Neural progenitor cell (in vitro differentiated cells): ENCODE results near the gene SCN10A. TPM values are rescaled to one million over a fixed set of nuclear protein-coding genes. Genes with fewer than 3 reads are reported as not detected.

Experiments used
- DNase-seq: peaks from one replicate; pipeline ENCODE4 v3.0.0-alpha.2; 2016; ENCODE audit warnings: low spot score
- H2AFZ ChIP-seq: fragments of 200-600 bp; sonication (generic); replicated peaks from 2 replicates; pipeline ENCODE4 v1.6.1; 2016; ENCODE audit warnings: antibody characterized with exemption
- H3F3A ChIP-seq: fragments of 200-600 bp; sonication (generic); 2 replicates; pipeline ENCODE4 v1.6.1; 2016; ENCODE audit warnings: antibody characterized with exemption, low read depth
- H3K27ac ChIP-seq: fragments of 200-600 bp; sonication (generic); 2 replicates; pipeline ENCODE4 v1.5.1; 2016; ENCODE audit warnings: mild to moderate bottlenecking
- H3K27me3 ChIP-seq: fragments of 200-600 bp; sonication (generic); 2 replicates; pipeline ENCODE4 v1.6.1; 2016; ENCODE audit warnings: mild to moderate bottlenecking, moderate library complexity
- H3K36me3 ChIP-seq: fragments of 200-600 bp; sonication (generic); 2 replicates; pipeline ENCODE4 v1.5.1; 2016
- H3K4me1 ChIP-seq: fragments of 200-600 bp; sonication (generic); 2 replicates; pipeline ENCODE4 v1.6.1; 2016; ENCODE audit warnings: mixed run types
- H3K4me2 ChIP-seq: fragments of 200-600 bp; sonication (generic); 2 replicates; pipeline ENCODE4 v1.6.1; 2016
- H3K4me3 ChIP-seq: fragments of 200-600 bp; sonication (generic); 2 replicates; pipeline ENCODE4 v1.5.1; 2016
- H3K79me2 ChIP-seq: fragments of 200-600 bp; sonication (generic); 2 replicates; pipeline ENCODE4 v1.6.1; 2016; ENCODE audit warnings: low read depth
- H3K9ac ChIP-seq: fragments of 200-600 bp; sonication (generic); 2 replicates; pipeline ENCODE4 v1.6.1; 2016
- H3K9me3 ChIP-seq: fragments of 200-600 bp; sonication (generic); 2 replicates; pipeline ENCODE4 v1.5.1; 2016; ENCODE audit warnings: low read depth
- H4K20me1 ChIP-seq: fragments of 200-600 bp; sonication (generic); 2 replicates; pipeline ENCODE4 v1.6.1; 2016; ENCODE audit warnings: low read depth
- H3K27ac Mint-ChIP-seq: 3 replicates; pipeline ENCODE4 v1.8.0; 2021; ENCODE audit warnings: mixed read lengths
- H3K27me3 Mint-ChIP-seq: 2 replicates; pipeline ENCODE4 v1.8.0; 2022; ENCODE audit warnings: low read depth, mild to moderate bottlenecking, inconsistent platforms, moderate library complexity, mixed read lengths; ENCODE audit not compliant: insufficient read depth
- H3K36me3 Mint-ChIP-seq: 3 replicates; pipeline ENCODE4 v1.8.0; 2021; ENCODE audit warnings: mixed read lengths
- H3K4me1 Mint-ChIP-seq: 3 replicates; pipeline ENCODE4 v1.8.0; 2021; ENCODE audit warnings: mixed read lengths
- H3K4me3 Mint-ChIP-seq: 3 replicates; pipeline ENCODE4 v1.8.0; 2021; ENCODE audit warnings: mild to moderate bottlenecking, moderate library complexity, mixed read lengths
- H3K9me3 Mint-ChIP-seq: 3 replicates; pipeline ENCODE4 v1.8.0; 2020; ENCODE audit warnings: mixed read lengths
- CTCF ChIP-seq: fragments of 200-600 bp; sonication (generic); IDR thresholded peaks from 2 replicates; pipeline ENCODE4 v1.5.1; 2017; ENCODE audit warnings: antibody characterized with exemption, mild to moderate bottlenecking
- EZH2 ChIP-seq: fragments of 200-600 bp; sonication (generic); IDR thresholded peaks from 2 replicates; pipeline ENCODE4 v1.6.1; 2017; ENCODE audit warnings: antibody characterized with exemption, mild to moderate bottlenecking, moderate library complexity
- EZH2phosphoT487 ChIP-seq: fragments of 200-600 bp; sonication (generic); IDR thresholded peaks from 2 replicates; pipeline ENCODE4 v1.6.1; 2017; ENCODE audit warnings: antibody characterized with exemption
- total RNA-seq: library from RNA; depleted of rRNA; stranded (reverse); fragments of >200 nt; gene quantifications from 2 replicates; pipeline ENCODE4 v1.2.3, GENCODE V29; 2015; ENCODE audit warnings: low replicate concordance

The SCN10A gene
- total RNA-seq, 1 donor from 2014 or later, result not detected

GRCh38 chr3:38698760-38699159 lies 117.3 kb downstream of the SCN10A start:
- Histone ChIP-seq H2AFZ (no peak overlapping the region), H3K9ac (no peak overlapping the region), H3K27me3 (no peaks in the 10 kb centered on the region), H3K4me1 (no peaks in the 10 kb centered on the region), H3K27ac (no peak overlapping the region), H4K20me1 (no peaks in the 10 kb centered on the region), H3K79me2 (no peaks in the 10 kb centered on the region), H3K4me2 (no peak overlapping the region), H3K36me3 (no peaks in the 10 kb centered on the region), H3K9me3 (no peaks in the 10 kb centered on the region), H3K4me3 (no peak overlapping the region), H3F3A (no peaks in the 10 kb centered on the region)
- DNase-seq, result no peak
- Mint-ChIP-seq H3K27me3 (no peaks in the 10 kb centered on the region), H3K36me3 (no peaks in the 10 kb centered on the region), H3K4me3 (no peak overlapping the region), H3K9me3 (no peaks in the 10 kb centered on the region), H3K27ac (no peak overlapping the region), H3K4me1 (no peaks in the 10 kb centered on the region)
- TF ChIP-seq CTCF (no peak), EZH2phosphoT487 (no peak), EZH2 (no peak)

GRCh38 chr3:38698061-38698460 lies 118.0 kb downstream of the SCN10A start:
- no peak overlapping the region for H2AFZ ChIP-seq
- TF ChIP-seq EZH2 (no peak), CTCF (no peak), EZH2phosphoT487 (no peak)
- no peak overlapping the region for H3K4me3 ChIP-seq
- no peaks in the 10 kb centered on the region for H3K27me3 ChIP-seq
- no peaks in the 10 kb centered on the region for H3K9me3 Mint-ChIP-seq
- no peaks in the 10 kb centered on the region for H3K27me3 Mint-ChIP-seq
- no peaks in the 10 kb centered on the region for H4K20me1 ChIP-seq
- no peak overlapping the region for H3K4me3 Mint-ChIP-seq
- no peak for DNase-seq
- no peak overlapping the region for H3K9ac ChIP-seq
- no peaks in the 10 kb centered on the region for H3K36me3 ChIP-seq
- no peak overlapping the region for H3K27ac ChIP-seq
- no peaks in the 10 kb centered on the region for H3K9me3 ChIP-seq
- no peaks in the 10 kb centered on the region for H3K4me1 Mint-ChIP-seq
- H3K79me2 ChIP-seq, result no peaks in the 10 kb centered on the region
- H3K4me2 ChIP-seq, result no peak overlapping the region
- H3K4me1 ChIP-seq, result no peaks in the 10 kb centered on the region
- H3K36me3 Mint-ChIP-seq, result no peaks in the 10 kb centered on the region
- H3K27ac Mint-ChIP-seq, result no peak overlapping the region
- H3F3A ChIP-seq, result no peaks in the 10 kb centered on the region

- no peak overlapping the region for H3K27ac Mint-ChIP-seq
- H3K27ac ChIP-seq, result no peak overlapping the region
- no peak for DNase-seq
Observed at GRCh38 chr3:38696034-38696433, 120.0 kb downstream of the SCN10A start.

More at GRCh38 chr3:38696034-38696433, 120.0 kb downstream of the SCN10A start:
- H3K4me2 ChIP-seq, result no peak overlapping the region
- Mint-ChIP-seq H3K9me3 (no peaks in the 10 kb centered on the region), H3K36me3 (no peaks in the 10 kb centered on the region), H3K4me1 (no peaks in the 10 kb centered on the region), H3K4me3 (no peak overlapping the region), H3K27me3 (no peaks in the 10 kb centered on the region)
- no peaks in the 10 kb centered on the region for H3F3A ChIP-seq
- H3K27me3 ChIP-seq, result no peaks in the 10 kb centered on the region
- no peaks in the 10 kb centered on the region for H3K9me3 ChIP-seq
- TF ChIP-seq EZH2phosphoT487, result no peak
- no peak for TF ChIP-seq CTCF
- TF ChIP-seq EZH2, result no peak
- no peak overlapping the region for H2AFZ ChIP-seq
- H3K4me1 ChIP-seq, result no peaks in the 10 kb centered on the region
- no peak overlapping the region for H3K4me3 ChIP-seq
- H3K9ac ChIP-seq, result no peak overlapping the region
- no peaks in the 10 kb centered on the region for H3K79me2 ChIP-seq
- no peaks in the 10 kb centered on the region for H3K36me3 ChIP-seq
- no peaks in the 10 kb centered on the region for H4K20me1 ChIP-seq
